Fibroblast of lung (primary cell): ENCODE data around the gene CMIP.

Source experiments
- EZH2 ChIP-seq: IDR thresholded peaks from 2 replicates; pipeline ENCODE4 v1.5.1; 2012; ENCODE audit warnings: low read length, control low read depth, mild to moderate bottlenecking; ENCODE audit errors: missing control alignments
- TF ChIP-seq, protein P1 (sequence below), 2 donors: IDR thresholded peaks in 1 of 2; conservative IDR thresholded peaks in 1 of 2; 1 replicate in 1 of 2; 2 replicates in 1 of 2; pipeline ENCODE4 v1.5.1; 2011 to 2012; ENCODE audit warnings: low read length in 2 of 2, control low read depth in 1 of 2, inconsistent platforms in 1 of 2, low read depth in 1 of 2, mild to moderate bottlenecking in 1 of 2

DNA sequence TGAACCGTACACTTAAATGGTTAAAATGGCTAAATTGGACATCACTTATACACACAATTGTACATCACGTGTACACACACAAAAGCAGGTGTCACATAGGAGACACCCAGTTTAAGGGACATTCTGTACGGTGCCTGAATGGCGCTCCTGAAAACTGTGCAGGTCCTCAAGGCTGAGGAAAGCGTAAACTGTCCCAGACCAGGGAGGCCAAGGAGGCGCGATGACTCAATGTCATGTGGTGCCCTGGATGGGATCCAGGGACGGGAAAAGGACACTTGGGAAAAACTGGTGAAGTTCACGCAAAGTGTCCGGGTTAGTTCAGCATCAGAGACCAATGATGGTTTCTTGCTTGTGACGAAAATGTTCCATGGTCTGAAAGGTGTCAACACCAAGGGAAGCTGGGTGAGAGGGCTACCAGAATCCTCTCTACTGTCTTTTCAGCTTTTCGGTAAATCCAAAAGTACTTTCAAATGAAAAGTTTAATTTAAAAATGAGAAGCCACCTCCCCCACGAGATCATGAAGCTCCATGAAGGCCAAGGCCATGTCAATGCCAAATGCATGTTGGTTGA is 112.2 kb downstream of the CMIP start:
- TF ChIP-seq, protein P1, sequence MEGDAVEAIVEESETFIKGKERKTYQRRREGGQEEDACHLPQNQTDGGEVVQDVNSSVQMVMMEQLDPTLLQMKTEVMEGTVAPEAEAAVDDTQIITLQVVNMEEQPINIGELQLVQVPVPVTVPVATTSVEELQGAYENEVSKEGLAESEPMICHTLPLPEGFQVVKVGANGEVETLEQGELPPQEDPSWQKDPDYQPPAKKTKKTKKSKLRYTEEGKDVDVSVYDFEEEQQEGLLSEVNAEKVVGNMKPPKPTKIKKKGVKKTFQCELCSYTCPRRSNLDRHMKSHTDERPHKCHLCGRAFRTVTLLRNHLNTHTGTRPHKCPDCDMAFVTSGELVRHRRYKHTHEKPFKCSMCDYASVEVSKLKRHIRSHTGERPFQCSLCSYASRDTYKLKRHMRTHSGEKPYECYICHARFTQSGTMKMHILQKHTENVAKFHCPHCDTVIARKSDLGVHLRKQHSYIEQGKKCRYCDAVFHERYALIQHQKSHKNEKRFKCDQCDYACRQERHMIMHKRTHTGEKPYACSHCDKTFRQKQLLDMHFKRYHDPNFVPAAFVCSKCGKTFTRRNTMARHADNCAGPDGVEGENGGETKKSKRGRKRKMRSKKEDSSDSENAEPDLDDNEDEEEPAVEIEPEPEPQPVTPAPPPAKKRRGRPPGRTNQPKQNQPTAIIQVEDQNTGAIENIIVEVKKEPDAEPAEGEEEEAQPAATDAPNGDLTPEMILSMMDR (conservative IDR thresholded peaks at IDR 0.05 in 1 of 2, IDR thresholded peaks at IDR 0.05 in 1 of 2; ENCODE audit: low read depth in 1 of 2, low read length in 2 of 2), result no peak
- TF ChIP-seq EZH2, result no peak
